GM21447 (cell line): Measurements from ENCODE around the gene ANO2.
"Not testable (repeated sequence)": the region's sequence is repeated elsewhere in the genome, so short reads cannot be mapped to it uniquely, and the experiment has no call there.

Experiments used
- ATAC-seq: cut with Tn5 transposase; IDR thresholded peaks from one replicate; pipeline ENCODE4 v1.9.1; 2021; ENCODE audit not compliant: unreplicated experiment

ANO2 gene

GRCh38 chr12:5557906-5558305 is 387.2 kb downstream of the ANO2 start:
- no peak for ATAC-seq

GRCh38 chr12:5556946-5557673 is 387.9 kb downstream of the ANO2 start:
- ATAC-seq = no peak

GRCh38 chr12:5556033-5556614 is 388.9 kb downstream of the ANO2 start:
- no peak for ATAC-seq

GRCh38 chr12:5554711-5555110 is 390.3 kb downstream of the ANO2 start:
- ATAC-seq = no peak

- ATAC-seq = no peak
Observed at GRCh38 chr12:5549011-5549410, 396.0 kb downstream of the ANO2 start.

GRCh38 chr12:5548152-5548943 is 396.7 kb downstream of the ANO2 start:
- ATAC-seq = no peak

- ATAC-seq = no peak
Observed at GRCh38 chr12:5546616-5547015, 398.4 kb downstream of the ANO2 start.

GRCh38 chr12:5537771-5538170 is 407.3 kb downstream of the ANO2 start:
- no peak for ATAC-seq

- ATAC-seq = not testable (repeated sequence)
Observed at GRCh38 chr12:5537026-5537615, 407.9 kb downstream of the ANO2 start.

GRCh38 chr12:5535541-5535940 is 409.5 kb downstream of the ANO2 start:
- no peak for ATAC-seq

- no peak for ATAC-seq
Observed at GRCh38 chr12:5534426-5535199, 410.4 kb downstream of the ANO2 start.

- ATAC-seq = no peak
Observed at GRCh38 chr12:5533368-5533767, 411.7 kb downstream of the ANO2 start.

- no peak for ATAC-seq
Observed at GRCh38 chr12:5525783-5526367, 419.2 kb downstream of the ANO2 start.

GRCh38 chr12:5524769-5525436 is 420.2 kb downstream of the ANO2 start:
- no peak for ATAC-seq

- no peak for ATAC-seq
Observed at GRCh38 chr12:5524116-5524768, 420.8 kb downstream of the ANO2 start.

- ATAC-seq = no peak
Observed at GRCh38 chr12:5523396-5524115, 421.5 kb downstream of the ANO2 start.

- ATAC-seq = no peak
Observed at GRCh38 chr12:5522432-5523335, 422.4 kb downstream of the ANO2 start.
